Heart left ventricle (tissue), 16 donors: ENCODE data around the gene NR1D1. TPM values are rescaled to one million over a fixed set of nuclear protein-coding genes. Genes with fewer than 3 reads are reported as not detected.

Source experiments
- ATAC-seq, 4 donors: fragments of 200-7000 bp; cut with Tn5 transposase; one replicate each; pipeline ENCODE4 v1.9.1; 2020 to 2022; ENCODE audit warnings: moderate library complexity in 4 of 4, mild to moderate bottlenecking in 3 of 4, moderate number of reproducible peaks in 1 of 4
- DNase-seq, 5 donors: peaks; one replicate each; pipeline ENCODE4 v3.0.0-alpha.2; 2020
- H3K27ac ChIP-seq, 12 donors: fragments of 200-600 bp; sonication (generic) in 4 of 12; one replicate each; pipeline versions ENCODE4 v1.5.0 to v1.8.0; 2016 to 2022; ENCODE audit warnings: mild to moderate bottlenecking in 2 of 12
- H3K27me3 ChIP-seq, 9 donors: fragments of 200-600 bp; sonication (generic) in 2 of 9; one replicate each; pipeline versions ENCODE4 v1.5.1 to v1.8.0; 2016 to 2022; ENCODE audit warnings: mild to moderate bottlenecking in 3 of 9
- H3K36me3 ChIP-seq, 9 donors: fragments of 200-600 bp; sonication (generic) in 2 of 9; one replicate each; pipeline versions ENCODE4 v1.5.0 to v1.8.0; 2018 to 2022; ENCODE audit warnings: mild to moderate bottlenecking in 2 of 9
- H3K4me1 ChIP-seq, 12 donors: fragments of 200-600 bp; sonication (generic) in 4 of 12; one replicate each; pipeline versions ENCODE4 v1.5.0 to v1.8.0; 2016 to 2022; ENCODE audit warnings: mild to moderate bottlenecking in 3 of 12
- H3K4me3 ChIP-seq, 12 donors: fragments of 200-600 bp; sonication (generic) in 4 of 12; one replicate each; pipeline versions ENCODE4 v1.5.0 to v1.8.0; 2017 to 2022; ENCODE audit warnings: mild to moderate bottlenecking in 9 of 12, moderate library complexity in 4 of 12
- H3K9me3 ChIP-seq, 12 donors: fragments of 200-600 bp; sonication (generic) in 4 of 12; one replicate each; pipeline versions ENCODE4 v1.5.0 to v1.8.0; 2016 to 2022; ENCODE audit warnings: mild to moderate bottlenecking in 1 of 12
- POLR2A ChIP-seq, 2 donors: fragments of 450-650 bp; IDR thresholded peaks; one replicate each; pipeline ENCODE4 v1.6.1; 2017; ENCODE audit warnings: antibody characterized with exemption in 2 of 2, mild to moderate bottlenecking in 2 of 2, moderate library complexity in 2 of 2
- WGBS, 4 donors: extraction: QIAGEN DNeasy Blood & Tissue Kit in 2 of 4; methylation state at CpG; one replicate each; pipeline versions ENCODE4 v1.1.5 to v1.1.7; 2013 to 2018; 5-methylcytosine and 5-hydroxymethylcytosine counted together
- intact Hi-C, 10 donors: fragments of 100-400 bp; cut with DNase I; formaldehyde crosslinking; loops; one replicate each; pipeline versions ENCODE4 v1.11.1 to v1.14.2; 2022
- polyA plus RNA-seq, 2 donors: library from polyadenylated mRNA; stranded (reverse); fragments of 200-250 nt; gene quantifications; one replicate each; pipeline ENCODE4 v1.2.3, GENCODE V29; 2013
- total RNA-seq, 9 donors: library from RNA; depleted of rRNA in 2 of 9; stranded (reverse); fragments of >200 nt in 2 of 9; fragmentation: NEBNext Ultra II Directional in 3 of 9; extraction: Animal tissue kit (Norgen Biotek cat#: 25700) in 3 of 9; gene quantifications; one replicate each; pipeline versions ENCODE4 v1.1.0 to v1.2.4, GENCODE V29; 2016 to 2023
- TF ChIP-seq, protein P1 (sequence below), 12 donors: fragments of 200-600 bp; sonication (generic) in 4 of 12; IDR thresholded peaks; one replicate each; pipeline versions ENCODE4 v1.5.0 to v1.8.0; 2018 to 2022; ENCODE audit warnings: antibody characterized with exemption in 12 of 12, mild to moderate bottlenecking in 5 of 12
- donor health status: ischemic (EF 13 %, LVEDD 7.1; RV severe dilation, severe dysfunction).
- donor health status: healthy with polysubstance abuse.
- donor health status: DM: no; HTN: yes; CAD: no.
- donor health status: DM: no; HTN: no; CAD: no.
- donor health status: ischemic (EF 25% LVEDD 6.9; RV normal size, moderate dysfunction).
- donor health status: ischemic (EF 25% LVEDD 5.7; RV mildly dilated, moderate dysfunction).
- donor health status: healthy.
- donor health status: DM: yes; HTN: yes; CAD: no.
- donor health status: ischemic (EF 35%, LVEDD 5.7; RV mildly dilated, moderate dysfunction).
- donor health status: nonischemic (EF 11% LVEDD 7.7; RV severe dilation, severe dysfunction).
- donor health status: DM: yes; HTN: yes; CAD: no.
- donor health status: PGD.
- donor health status: ischemic (EF 29% LVEDD 5.4; RV normal size, mild dysfunction).
- donor health status: nonischemic (EF 23%, LVEDD 6.1; RV moderate dilation, normal function).

NR1D1 gene
- total and polyA plus RNA-seq, 11 donors, result 5.8 to 36.1 (median 20.2) TPM

DNA sequence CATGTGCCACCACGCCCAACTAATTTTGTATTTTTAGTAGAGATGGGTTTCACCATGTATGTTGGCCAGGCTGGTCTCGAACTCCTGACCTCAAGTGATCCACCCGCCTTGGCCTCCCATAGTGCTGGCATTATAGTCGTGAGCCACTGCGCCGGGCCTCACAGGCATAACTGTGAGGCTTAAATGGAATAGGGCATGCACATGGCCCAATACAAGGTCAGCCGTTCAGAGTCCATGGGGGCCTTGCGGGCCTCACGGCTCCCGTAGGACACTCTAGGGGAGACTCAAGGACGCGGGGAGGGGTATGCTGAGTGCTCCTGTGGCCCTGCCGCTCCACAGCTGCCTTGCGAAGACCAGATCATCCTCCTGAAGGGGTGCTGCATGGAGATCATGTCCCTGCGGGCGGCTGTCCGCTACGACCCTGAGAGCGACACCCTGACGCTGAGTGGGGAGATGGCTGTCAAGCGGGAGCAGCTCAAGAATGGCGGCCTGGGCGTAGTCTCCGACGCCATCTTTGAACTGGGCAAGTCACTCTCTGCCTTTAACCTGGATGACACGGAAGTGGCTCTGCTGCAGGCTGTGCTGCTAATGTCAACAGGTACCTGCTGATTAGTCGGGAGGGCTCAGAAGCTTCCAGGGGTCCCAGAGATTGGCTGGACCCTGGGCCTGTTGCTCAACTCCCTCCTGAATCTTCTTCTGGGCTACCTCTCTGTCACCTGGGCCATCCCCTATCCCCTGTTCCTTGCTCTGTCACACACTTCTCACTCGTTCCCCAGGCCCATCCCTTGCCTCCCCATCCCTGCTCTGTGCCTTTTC is 12.3 kb downstream of the NR1D1 start:
- Histone ChIP-seq H3K27me3 (no peaks in the 10 kb centered on the region), H3K36me3 (peaks cover 3 to 89% (median 70%) of the 10 kb centered on the region in 9 donors), H3K4me3 (no peak overlapping the region), H3K27ac (peak overlapping the region in 2 of 12 donors; percentile 93 to 99), H3K9me3 (no peaks in the 10 kb centered on the region), H3K4me1 (peaks cover 0 to 48% (median 31%) of the 10 kb centered on the region in 12 donors)
- no peak for DNase-seq
- 85 to 89% (median 87%) methylated on average over 26 to 28 of the region's 28 CpGs for WGBS, 4 donors
- TF ChIP-seq POLR2A (IDR thresholded peaks at IDR 0.05), result no peak
- TF ChIP-seq, protein P1, sequence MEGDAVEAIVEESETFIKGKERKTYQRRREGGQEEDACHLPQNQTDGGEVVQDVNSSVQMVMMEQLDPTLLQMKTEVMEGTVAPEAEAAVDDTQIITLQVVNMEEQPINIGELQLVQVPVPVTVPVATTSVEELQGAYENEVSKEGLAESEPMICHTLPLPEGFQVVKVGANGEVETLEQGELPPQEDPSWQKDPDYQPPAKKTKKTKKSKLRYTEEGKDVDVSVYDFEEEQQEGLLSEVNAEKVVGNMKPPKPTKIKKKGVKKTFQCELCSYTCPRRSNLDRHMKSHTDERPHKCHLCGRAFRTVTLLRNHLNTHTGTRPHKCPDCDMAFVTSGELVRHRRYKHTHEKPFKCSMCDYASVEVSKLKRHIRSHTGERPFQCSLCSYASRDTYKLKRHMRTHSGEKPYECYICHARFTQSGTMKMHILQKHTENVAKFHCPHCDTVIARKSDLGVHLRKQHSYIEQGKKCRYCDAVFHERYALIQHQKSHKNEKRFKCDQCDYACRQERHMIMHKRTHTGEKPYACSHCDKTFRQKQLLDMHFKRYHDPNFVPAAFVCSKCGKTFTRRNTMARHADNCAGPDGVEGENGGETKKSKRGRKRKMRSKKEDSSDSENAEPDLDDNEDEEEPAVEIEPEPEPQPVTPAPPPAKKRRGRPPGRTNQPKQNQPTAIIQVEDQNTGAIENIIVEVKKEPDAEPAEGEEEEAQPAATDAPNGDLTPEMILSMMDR (IDR thresholded peaks at IDR 0.05), result no peak
- no peak for ATAC-seq
- intact Hi-C loops, result loop anchor here in 7 of 10 donors (2.0 to 10.0 kb wide), 6 partner anchors 23 to 76 kb away; partner anchors contain the start of gene THRA (in 2 of the 7)

DNA sequence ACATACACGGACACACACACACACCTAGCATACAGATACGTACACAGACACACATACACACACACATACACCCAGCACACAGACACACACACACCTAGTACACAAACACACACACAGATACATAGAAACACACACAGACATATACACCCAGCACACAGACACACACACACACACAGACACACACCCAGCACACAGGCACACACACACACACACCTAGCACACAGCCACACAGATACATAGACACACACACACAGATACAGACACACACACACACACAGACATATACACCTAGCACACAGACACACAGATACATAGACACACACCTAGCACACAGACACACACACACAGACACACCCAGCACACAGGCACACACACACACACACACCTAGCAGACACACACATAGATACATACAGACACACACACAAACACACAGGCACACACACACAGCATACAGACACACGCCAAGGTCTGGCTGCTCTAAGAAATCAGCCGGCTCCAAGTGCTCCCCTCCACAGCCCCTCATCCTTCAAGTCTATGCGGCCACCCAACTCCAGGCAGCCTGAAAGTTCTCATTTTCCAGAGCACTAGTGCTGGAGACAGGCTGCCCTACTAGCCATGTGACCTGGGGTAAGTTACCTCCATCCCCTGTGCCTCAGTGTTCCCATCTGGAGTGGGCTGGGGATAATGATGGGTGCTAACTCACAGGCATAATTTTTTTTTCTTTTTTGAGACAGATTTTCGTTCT is 13.2 kb downstream of the NR1D1 start:
- Histone ChIP-seq H3K36me3 (peaks cover 3 to 83% (median 67%) of the 10 kb centered on the region in 9 donors), H3K4me1 (peaks cover 0 to 39% (median 24%) of the 10 kb centered on the region in 12 donors), H3K4me3 (no peak overlapping the region), H3K27me3 (no peaks in the 10 kb centered on the region), H3K9me3 (no peaks in the 10 kb centered on the region), H3K27ac (peak overlapping the region in 2 of 12 donors; percentile 66 to 99)
- no peak for TF ChIP-seq POLR2A (IDR thresholded peaks at IDR 0.05)
- TF ChIP-seq, protein P1 (IDR thresholded peaks at IDR 0.05), result no peak
- intact Hi-C loops, result loop anchor here in 7 of 10 donors (2.0 to 10.0 kb wide), 6 partner anchors 24 to 75 kb away; partner anchors contain the start of gene THRA (in 2 of the 7)
- no peak for ATAC-seq
- WGBS, 4 donors, result 70 to 87% (median 81%) methylated on average over 6 of the region's 6 CpGs
- DNase-seq, result no peak

DNA sequence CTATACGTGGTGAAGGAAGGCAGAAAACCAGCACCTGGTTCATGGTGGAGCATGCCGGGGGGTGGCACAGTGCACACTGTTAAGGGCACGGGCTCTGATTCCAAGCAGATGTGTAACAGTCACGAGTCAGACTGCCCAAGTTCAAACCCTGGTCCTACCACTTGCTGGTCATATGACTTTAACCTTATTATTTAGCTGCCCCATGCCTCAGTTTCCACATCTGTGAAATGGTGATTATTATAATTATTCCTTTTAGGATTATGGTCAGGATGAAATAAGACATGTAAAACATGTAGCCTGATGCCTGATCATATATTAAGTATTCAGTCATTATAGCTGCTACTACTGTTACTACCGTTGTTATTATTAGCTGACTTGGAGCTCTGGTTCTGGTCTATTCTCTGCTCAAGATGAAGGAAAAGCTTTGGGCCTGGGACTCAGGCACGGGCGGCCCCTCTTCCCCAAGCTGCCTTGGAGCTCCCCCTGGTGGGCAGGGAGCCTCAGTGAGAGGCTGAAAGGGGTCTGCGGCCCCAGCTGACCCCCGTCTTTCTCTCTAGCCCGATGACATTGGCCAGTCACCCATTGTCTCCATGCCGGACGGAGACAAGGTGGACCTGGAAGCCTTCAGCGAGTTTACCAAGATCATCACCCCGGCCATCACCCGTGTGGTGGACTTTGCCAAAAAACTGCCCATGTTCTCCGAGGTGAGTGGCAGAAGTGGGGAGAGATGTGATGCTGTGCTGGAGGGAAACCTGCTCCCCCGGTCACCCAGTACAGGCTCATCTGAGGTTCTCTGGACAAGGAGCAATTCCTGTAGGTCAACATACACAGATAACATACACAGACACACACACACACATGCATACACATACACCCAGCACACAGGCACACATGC is 14.0 kb downstream of the NR1D1 start:
- Histone ChIP-seq H3K4me1 (peaks cover 0 to 31% (median 16%) of the 10 kb centered on the region in 12 donors), H3K4me3 (no peak overlapping the region), H3K27me3 (no peaks in the 10 kb centered on the region), H3K27ac (peak overlapping the region in 4 of 12 donors; percentile 4 to 66 (median 23)), H3K9me3 (no peaks in the 10 kb centered on the region), H3K36me3 (peaks cover 3 to 84% (median 67%) of the 10 kb centered on the region in 9 donors)
- TF ChIP-seq, protein P1 (IDR thresholded peaks at IDR 0.05), result peak; percentile 75 to 91 (median 86)
- no peak for TF ChIP-seq POLR2A (IDR thresholded peaks at IDR 0.05)
- intact Hi-C loops, result loop anchor here in 7 of 10 donors (2.0 to 10.0 kb wide), 6 partner anchors 24 to 74 kb away; partner anchors contain the start of gene THRA (in 2 of the 7)
- ATAC-seq (peak in 3 of 4 donors; percentile 7 to 38 (median 35)), DNase-seq (peak in 4 of 5 donors; percentile 59 to 82 (median 69))
- 40 to 47% (median 44%) methylated on average over 13 to 17 of the region's 17 CpGs for WGBS, 4 donors
